ENCODE results near the gene ALLC.
"Not testable (repeated sequence)": the region's sequence is repeated elsewhere in the genome, so short reads cannot be mapped to it uniquely, and the experiment has no call there.

GRCh38 chr2:3609279-3609673 is 48.7 kb upstream of the ALLC start:
- not testable (repeated sequence) for TF ChIP-seq POLR2A, POLR2AphosphoS5 (IDR thresholded peaks at IDR 0.05; ENCODE audit: low read depth, low read length)
